HEK293T (cell line): Measurements from ENCODE around the gene UCHL5.
"Not testable (repeated sequence)": the region's sequence is repeated elsewhere in the genome, so short reads cannot be mapped to it uniquely, and the experiment has no call there.

Experiments
- CTCF ChIA-PET: fragments of 350-600 bp; formaldehyde crosslinking; extraction: SDS; loops from one replicate; lab custom pipeline; 2021; ENCODE audit warnings: antibody characterized with exemption, inconsistent platforms; lab: Yijun Ruan, JAX
- POLR2A ChIA-PET: fragments of 350-600 bp; formaldehyde crosslinking; extraction: SDS; loops from one replicate; lab custom pipeline; 2020; ENCODE audit warnings: antibody characterized with exemption, inconsistent platforms; lab: Yijun Ruan, JAX
- DNase-seq: peaks from one replicate; pipeline ENCODE4 v3.0.0; 2012; ENCODE audit warnings: mixed read lengths; ENCODE audit errors: extremely low spot score
- ARNT ChIP-seq: fragments of 450-650 bp; IDR thresholded peaks from 2 replicates; pipeline ENCODE4 v1.6.1; 2017; ENCODE audit warnings: mild to moderate bottlenecking
- BHLHE40 ChIP-seq: fragments of 450-650 bp; IDR thresholded peaks from 2 replicates; pipeline ENCODE4 v1.6.1; 2016; ENCODE audit warnings: mild to moderate bottlenecking, moderate library complexity, borderline replicate concordance
- CTBP1 ChIP-seq: fragments of 450-650 bp; IDR thresholded peaks from 2 replicates; pipeline ENCODE4 v1.6.1; 2016; ENCODE audit warnings: borderline replicate concordance
- ELF4 ChIP-seq: fragments of 450-650 bp; IDR thresholded peaks from 2 replicates; pipeline ENCODE4 v1.6.1; 2017; ENCODE audit warnings: antibody characterized with exemption
- FOXA1 ChIP-seq: fragments of 450-650 bp; IDR thresholded peaks from 2 replicates; pipeline ENCODE4 v1.6.1; 2016; ENCODE audit warnings: mild to moderate bottlenecking
- FOXK2 ChIP-seq: fragments of 450-650 bp; IDR thresholded peaks from 2 replicates; pipeline ENCODE4 v1.6.1; 2016; ENCODE audit warnings: mild to moderate bottlenecking
- FOXM1 ChIP-seq: fragments of 450-650 bp; IDR thresholded peaks from 2 replicates; pipeline ENCODE4 v1.6.1; 2017; ENCODE audit warnings: mild to moderate bottlenecking, borderline replicate concordance
- HDGF ChIP-seq: fragments of 450-650 bp; IDR thresholded peaks from 2 replicates; pipeline ENCODE4 v1.6.1; 2017; ENCODE audit warnings: antibody characterized with exemption, borderline replicate concordance
- L3MBTL2 ChIP-seq: fragments of 450-650 bp; conservative IDR thresholded peaks from 2 replicates; pipeline ENCODE4 v1.6.1; 2016; ENCODE audit warnings: mild to moderate bottlenecking
- LEF1 ChIP-seq: fragments of 450-650 bp; IDR thresholded peaks from 2 replicates; pipeline ENCODE4 v1.6.1; 2017; ENCODE audit warnings: mild to moderate bottlenecking, borderline replicate concordance
- NFRKB ChIP-seq: fragments of 450-650 bp; IDR thresholded peaks from 2 replicates; pipeline ENCODE4 v1.6.1; 2016; ENCODE audit warnings: mild to moderate bottlenecking, moderate library complexity
- PKNOX1 ChIP-seq: fragments of 450-650 bp; IDR thresholded peaks from 2 replicates; pipeline ENCODE4 v1.6.1; 2016
- SP1 ChIP-seq: fragments of 450-650 bp; IDR thresholded peaks from 2 replicates; pipeline ENCODE4 v1.6.1; 2017
- SUZ12 ChIP-seq: fragments of 450-650 bp; IDR thresholded peaks from 2 replicates; pipeline ENCODE4 v1.6.1; 2016; ENCODE audit warnings: mild to moderate bottlenecking
- TARDBP ChIP-seq: fragments of 450-650 bp; IDR thresholded peaks from 2 replicates; pipeline ENCODE4 v1.6.1; 2016
- ZNF384 ChIP-seq: fragments of 450-650 bp; IDR thresholded peaks from 2 replicates; pipeline ENCODE4 v1.6.1; 2016

The UCHL5 gene

DNA sequence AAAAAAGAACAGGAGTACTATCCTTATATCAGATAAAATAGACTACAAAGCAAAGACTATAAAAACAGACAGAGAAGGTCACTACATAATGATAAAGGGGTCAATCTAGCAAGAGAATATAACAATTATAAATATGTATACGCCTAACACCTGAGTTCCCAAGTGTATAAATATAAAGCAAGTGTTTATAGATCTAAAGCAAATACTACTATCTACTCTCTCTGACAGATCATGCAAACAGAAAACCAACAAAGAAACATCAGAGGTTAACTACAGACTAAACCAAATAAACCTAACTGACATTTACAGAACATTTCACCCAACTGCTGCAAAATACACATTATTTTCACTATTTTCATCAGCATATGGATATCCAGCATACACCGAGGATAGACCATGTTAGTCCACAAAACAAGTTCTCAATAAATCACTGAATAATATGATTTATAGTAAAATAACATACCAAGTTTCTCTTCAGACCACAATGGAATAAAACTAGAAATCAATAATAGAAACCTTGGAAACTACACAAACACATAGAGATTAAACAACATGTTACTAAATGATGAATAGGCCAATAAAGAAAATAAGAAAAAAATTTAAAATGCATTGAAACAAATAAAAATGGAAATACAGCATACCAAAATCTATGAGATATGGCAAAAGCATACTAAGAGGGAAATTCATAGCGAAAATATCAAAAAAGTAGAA is 22.7 kb downstream of the UCHL5 start:
- 0 out of 2 replicates have a peak, but pooled peaks have one; percentile 15 for TF ChIP-seq ZNF384
- TF ChIP-seq NFRKB: no peak
- no peak for TF ChIP-seq SP1
- TF ChIP-seq LEF1: no peak
- no peak for TF ChIP-seq SUZ12
- TF ChIP-seq BHLHE40: no peak
- ChIA-PET POLR2A (no interaction called here), CTCF (no interaction called here)
- DNase-seq: no peak

DNA sequence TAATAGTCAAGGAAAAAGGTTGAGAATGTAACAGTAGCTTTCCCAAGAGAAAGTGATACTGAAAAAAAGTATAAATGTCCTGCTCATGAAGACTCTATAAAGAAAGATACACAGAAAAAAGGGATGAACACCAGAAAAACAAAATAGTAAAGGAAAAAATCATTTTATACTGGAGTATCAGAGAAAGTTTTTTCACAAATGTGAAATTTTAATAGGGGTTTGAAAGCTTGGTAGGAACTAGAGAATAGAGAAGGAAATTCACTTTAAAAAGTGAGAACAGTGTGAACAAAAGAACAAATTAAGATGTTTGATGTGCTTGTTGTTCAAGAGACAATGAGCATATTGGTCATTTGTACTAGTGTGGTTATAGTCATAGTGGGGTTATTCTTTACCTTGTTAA is 25.6 kb downstream of the UCHL5 start:
- POLR2A ChIA-PET: no interaction called here
- TF ChIP-seq HDGF: no peak
- no peak for TF ChIP-seq BHLHE40
- TF ChIP-seq FOXA1: no peak
- no peak for TF ChIP-seq SUZ12
- TF ChIP-seq LEF1: no peak
- no peak for TF ChIP-seq NFRKB
- TF ChIP-seq FOXK2: no peak
- no peak for TF ChIP-seq ARNT
- no peak for TF ChIP-seq CTBP1
- TF ChIP-seq ELF4: no peak
- no peak for TF ChIP-seq ZNF384
- TF ChIP-seq FOXM1: no peak
- TF ChIP-seq SP1: no peak
- no peak for TF ChIP-seq TARDBP
- no peak for TF ChIP-seq PKNOX1
- no peak for TF ChIP-seq L3MBTL2
- DNase-seq: no peak
- CTCF ChIA-PET: interaction anchor here (0.6 kb wide), 1 partner anchor 236 kb away, joined by 3 read pairs; no protein-coding TSS in a partner anchor

DNA sequence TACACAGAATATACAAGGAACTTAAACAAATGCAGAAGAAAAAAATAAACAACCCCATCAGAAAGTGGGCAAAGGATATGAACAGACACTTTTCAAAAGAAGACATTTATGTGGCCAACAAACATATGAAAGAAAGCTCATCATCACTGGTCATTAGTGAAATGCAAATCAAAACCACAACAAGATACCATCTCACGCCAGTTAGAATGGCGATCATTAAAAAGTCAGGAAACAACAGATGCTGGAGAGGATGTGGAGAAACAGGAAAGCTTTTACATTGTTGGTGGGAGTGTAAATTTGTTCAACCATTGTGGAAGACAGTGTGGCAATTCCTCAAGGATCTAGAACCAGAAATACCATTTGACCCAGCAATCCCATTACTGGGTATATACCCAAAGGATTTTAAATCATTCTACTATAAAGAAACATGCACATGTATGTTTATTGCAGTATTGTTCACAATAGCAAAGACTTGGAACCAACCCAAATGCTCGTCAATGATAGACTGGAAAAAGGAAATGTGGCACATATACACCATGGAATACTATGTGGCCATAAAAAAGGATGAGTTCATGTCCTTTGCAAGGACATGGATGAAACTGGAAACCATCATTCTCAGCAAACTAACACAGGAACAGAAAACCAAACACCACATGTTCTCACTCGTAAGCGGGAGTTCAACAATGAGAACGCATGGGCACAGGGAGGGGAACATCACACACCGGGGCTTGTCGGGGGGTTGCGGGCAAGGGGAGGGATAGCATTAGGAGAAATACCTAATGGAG is 26.3 kb downstream of the UCHL5 start:
- POLR2A ChIA-PET: interaction anchor here (1.0 kb wide), 1 partner anchor 26 kb away, joined by 3 read pairs; no protein-coding TSS in a partner anchor
- DNase-seq: not testable (repeated sequence)
- CTCF ChIA-PET: interaction anchor here (0.6 kb wide), 2 partner anchors 8 to 1778 kb away, joined by 3 read pairs; no protein-coding TSS in a partner anchor

GRCh38 chr1:193031431-193031830 is 27.7 kb downstream of the UCHL5 start:
- ChIA-PET POLR2A (interaction anchor here (1.0 kb wide), 1 partner anchor 27 kb away, joined by 3 read pairs; no protein-coding TSS in a partner anchor), CTCF (interaction anchor here (0.7 kb wide), 1 partner anchor 558 kb away, joined by 3 read pairs; no protein-coding TSS in a partner anchor)
- no peak for DNase-seq
- no peak for TF ChIP-seq CTBP1
- TF ChIP-seq L3MBTL2: no peak
- no peak for TF ChIP-seq ZNF384
- TF ChIP-seq TARDBP: no peak

- ChIA-PET POLR2A (interaction anchor here (1.4 kb wide), 1 partner anchor 28 kb away, joined by 5 read pairs; no protein-coding TSS in a partner anchor), CTCF (no interaction called here)
- DNase-seq: no peak
- TF ChIP-seq SUZ12 (no peak), LEF1 (no peak), ARNT (no peak), L3MBTL2 (no peak), PKNOX1 (no peak), FOXK2 (no peak), ELF4 (no peak), TARDBP (no peak), CTBP1 (no peak), SP1 (no peak), FOXA1 (no peak), NFRKB (no peak), HDGF (no peak), BHLHE40 (no peak), FOXM1 (no peak), ZNF384 (no peak)
These were observed 28.9 kb downstream of the UCHL5 start for GRCh38 chr1:193030280-193030679.

- no peak for DNase-seq
- no peak for TF ChIP-seq FOXM1
- no peak for TF ChIP-seq SUZ12
- no peak for TF ChIP-seq CTBP1
- CTCF ChIA-PET: no interaction called here
- POLR2A ChIA-PET: no interaction called here
These were observed 33.9 kb downstream of the UCHL5 start for GRCh38 chr1:193025218-193025617.
